Ascending aorta (tissue), 2 donors: ENCODE measurements around the gene LRRC27. TPM values are rescaled to one million over a fixed set of nuclear protein-coding genes. Genes with fewer than 3 reads are reported as not detected.

Source experiments
- DNase-seq, 2 donors: peaks; one replicate each; pipeline ENCODE4 v3.0.0-alpha.2; 2019; ENCODE audit warnings: low spot score in 2 of 2
- H3K27ac ChIP-seq, 2 donors: fragments of 200-600 bp; sonication (generic); one replicate each; pipeline ENCODE4 v1.5.1; 2016 to 2017; ENCODE audit warnings: mild to moderate bottlenecking in 1 of 2
- H3K27me3 ChIP-seq: fragments of 200-600 bp; sonication (generic); one replicate; pipeline ENCODE4 v1.5.1; 2017
- H3K36me3 ChIP-seq, 2 donors: fragments of 200-600 bp; sonication (generic); one replicate each; pipeline ENCODE4 v1.5.1; 2016
- H3K4me1 ChIP-seq, 2 donors: fragments of 200-600 bp; sonication (generic); one replicate each; pipeline ENCODE4 v1.5.1; 2016 to 2017; ENCODE audit warnings: mild to moderate bottlenecking in 1 of 2
- H3K4me3 ChIP-seq, 2 donors: fragments of 200-600 bp; sonication (generic); one replicate each; pipeline ENCODE4 v1.5.1; 2016 to 2017; ENCODE audit warnings: mild to moderate bottlenecking in 1 of 2
- H3K9me3 ChIP-seq, 2 donors: fragments of 200-600 bp; sonication (generic); one replicate each; pipeline ENCODE4 v1.5.1; 2016
- intact Hi-C: fragments of 100-400 bp; cut with DNase I; formaldehyde crosslinking; loops from one replicate; pipeline ENCODE4 v1.15.1; 2023
- total RNA-seq: library from RNA; depleted of rRNA; stranded (reverse); fragments of >200 nt; gene quantifications from one replicate; pipeline ENCODE4 v1.1.0, GENCODE V29; 2016
- TF ChIP-seq, protein P1 (sequence below), 3 experiments: fragments of 200-600 bp in 2 of 3; fragments of 450-650 bp in 1 of 3; sonication (generic) in 2 of 3; IDR thresholded peaks; one replicate each; pipeline ENCODE4 v1.5.1; 2016 to 2019; ENCODE audit warnings: antibody characterized with exemption in 3 of 3, mild to moderate bottlenecking in 1 of 3, moderate library complexity in 1 of 3

Gene LRRC27
- total RNA-seq, 1 donor from 2014 or later = 2.0 TPM

DNA sequence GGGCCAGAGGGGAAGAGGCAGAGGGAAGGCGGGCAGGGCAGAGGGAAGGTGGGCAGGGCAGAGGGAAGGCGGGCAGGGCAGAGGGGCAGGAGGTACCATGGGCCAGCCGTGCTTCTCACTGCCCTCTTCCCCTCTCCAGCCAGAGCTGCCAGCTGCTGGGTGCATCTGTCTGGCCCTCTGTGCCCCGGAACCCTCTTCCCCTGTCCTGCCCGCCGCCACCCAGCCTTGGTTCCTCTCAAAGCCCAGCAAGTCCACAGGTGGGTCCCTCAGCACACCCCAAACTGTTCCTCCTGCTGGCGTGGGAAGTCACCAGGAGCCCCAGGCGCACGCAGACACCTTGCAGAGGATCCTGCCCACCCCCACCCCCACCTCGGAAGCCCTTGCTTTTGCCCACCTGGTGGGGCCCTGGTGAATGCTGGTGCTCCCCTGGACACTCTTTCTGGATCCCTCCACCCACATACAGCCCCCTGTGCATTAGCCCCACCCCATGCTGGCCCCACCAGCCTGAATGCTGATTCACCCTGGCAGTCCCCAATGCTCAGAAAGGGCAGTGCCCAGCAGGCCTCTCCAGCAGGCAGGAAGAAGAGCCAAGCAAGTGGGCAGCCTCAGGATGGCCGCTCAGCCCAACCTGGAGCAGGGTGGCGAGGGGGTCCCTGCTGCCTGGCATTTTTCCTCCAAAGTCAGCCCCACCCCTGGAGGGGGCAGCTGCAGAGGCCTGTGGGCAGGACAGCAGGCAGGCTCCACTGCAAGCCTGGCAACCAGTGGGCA lies 63.1 kb downstream of the LRRC27 start:
- TF ChIP-seq, protein P1, sequence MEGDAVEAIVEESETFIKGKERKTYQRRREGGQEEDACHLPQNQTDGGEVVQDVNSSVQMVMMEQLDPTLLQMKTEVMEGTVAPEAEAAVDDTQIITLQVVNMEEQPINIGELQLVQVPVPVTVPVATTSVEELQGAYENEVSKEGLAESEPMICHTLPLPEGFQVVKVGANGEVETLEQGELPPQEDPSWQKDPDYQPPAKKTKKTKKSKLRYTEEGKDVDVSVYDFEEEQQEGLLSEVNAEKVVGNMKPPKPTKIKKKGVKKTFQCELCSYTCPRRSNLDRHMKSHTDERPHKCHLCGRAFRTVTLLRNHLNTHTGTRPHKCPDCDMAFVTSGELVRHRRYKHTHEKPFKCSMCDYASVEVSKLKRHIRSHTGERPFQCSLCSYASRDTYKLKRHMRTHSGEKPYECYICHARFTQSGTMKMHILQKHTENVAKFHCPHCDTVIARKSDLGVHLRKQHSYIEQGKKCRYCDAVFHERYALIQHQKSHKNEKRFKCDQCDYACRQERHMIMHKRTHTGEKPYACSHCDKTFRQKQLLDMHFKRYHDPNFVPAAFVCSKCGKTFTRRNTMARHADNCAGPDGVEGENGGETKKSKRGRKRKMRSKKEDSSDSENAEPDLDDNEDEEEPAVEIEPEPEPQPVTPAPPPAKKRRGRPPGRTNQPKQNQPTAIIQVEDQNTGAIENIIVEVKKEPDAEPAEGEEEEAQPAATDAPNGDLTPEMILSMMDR (IDR thresholded peaks at IDR 0.05) = no peak
- Histone ChIP-seq H3K27ac (peak overlapping the region; percentile 91 to 95), H3K4me1 (peaks cover 3 to 23% of the 10 kb centered on the region in 2 donors), H3K36me3 (no peaks in the 10 kb centered on the region), H3K9me3 (no peaks in the 10 kb centered on the region), H3K27me3 (no peaks in the 10 kb centered on the region), H3K4me3 (no peak overlapping the region)
- intact Hi-C loops = loop anchor here (5.0 kb wide), 2 partner anchors 63 to 142 kb away; partner anchors contain the start of genes INPP5A and LRRC27
- peak in 1 of 2 donors; percentile 69 for DNase-seq

DNA sequence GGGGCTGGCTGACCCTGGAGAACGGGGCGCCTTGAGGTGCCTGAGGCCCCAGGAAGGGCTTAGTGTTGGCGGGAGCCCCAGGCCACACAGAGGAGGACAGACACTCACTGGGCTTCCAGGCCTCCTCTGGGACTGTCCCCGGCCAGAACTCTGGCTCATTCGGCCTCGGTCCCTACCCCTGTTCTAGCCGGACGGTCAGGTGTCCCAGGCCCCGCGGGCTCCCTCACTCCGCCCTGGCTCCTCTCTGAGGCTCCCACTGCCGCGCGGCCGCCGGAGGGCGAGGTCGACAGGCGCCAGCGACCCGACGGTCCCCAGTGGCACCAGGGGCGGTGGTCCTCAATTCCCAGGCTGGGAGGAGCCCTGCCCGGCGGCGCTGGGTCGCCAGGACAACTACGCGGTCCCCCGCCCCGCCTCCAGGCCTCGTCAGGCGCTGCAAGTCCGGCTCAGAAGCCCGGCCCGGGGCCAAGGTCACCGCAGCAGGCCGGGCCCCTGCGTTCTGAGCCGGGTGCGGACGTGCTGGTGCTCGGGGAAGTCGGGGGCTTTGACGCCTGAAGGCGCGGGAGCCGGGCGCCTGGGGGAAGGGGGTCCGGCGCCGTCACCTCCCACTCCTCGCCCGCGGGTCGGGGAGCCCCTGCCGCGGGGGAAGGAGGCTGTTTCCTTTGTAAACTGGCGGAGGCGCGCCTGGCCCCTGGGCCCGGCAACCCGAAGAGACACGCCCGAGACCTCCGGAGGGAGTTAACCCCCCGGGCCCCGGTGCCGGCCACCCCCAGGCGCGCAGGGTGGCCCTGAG lies 63.9 kb downstream of the LRRC27 start:
- peak overlapping the region; percentile 74 to 90 for H3K4me3 ChIP-seq
- H3K4me1 ChIP-seq = peaks cover 3 to 26% of the 10 kb centered on the region in 2 donors
- TF ChIP-seq, protein P1 (IDR thresholded peaks at IDR 0.05) = no peak
- DNase-seq = peak in 1 of 2 donors; percentile 84
- intact Hi-C loops = loop anchor here (2.0 to 5.0 kb wide), 4 partner anchors 57 to 239 kb away; partner anchors contain the start of genes INPP5A and LRRC27
- no peaks in the 10 kb centered on the region for H3K9me3 ChIP-seq
- H3K27me3 ChIP-seq = no peaks in the 10 kb centered on the region
- peak overlapping the region; percentile 91 to 95 for H3K27ac ChIP-seq
- no peaks in the 10 kb centered on the region for H3K36me3 ChIP-seq

DNA sequence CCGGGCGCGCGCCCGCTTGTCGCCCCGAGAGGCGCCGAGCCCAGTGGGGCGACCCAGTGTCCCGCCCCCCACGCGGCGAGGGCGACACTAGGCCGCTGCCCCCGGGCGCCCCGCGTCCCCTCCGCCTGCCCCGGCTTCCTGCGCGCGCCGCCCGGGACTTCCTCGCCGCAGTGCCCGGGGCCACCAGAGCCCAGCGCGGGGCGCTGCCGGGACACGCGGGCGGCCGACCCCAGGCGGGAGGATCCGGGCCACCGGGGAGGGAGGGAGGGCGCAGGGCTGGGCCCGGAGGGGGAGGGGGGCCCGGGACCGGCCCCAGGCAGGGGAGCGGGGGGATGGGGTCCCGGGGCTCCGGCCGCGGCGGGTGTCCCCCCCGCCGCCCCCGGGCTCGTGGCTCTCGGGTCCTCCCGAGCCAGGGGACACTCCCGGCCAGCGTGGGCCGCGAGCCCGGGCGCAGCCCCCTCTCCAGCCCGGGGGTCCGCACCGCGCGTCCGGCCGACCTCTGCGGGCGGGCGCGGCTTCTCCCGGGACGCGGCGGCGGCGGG lies 64.6 kb downstream of the LRRC27 start:
- no peaks in the 10 kb centered on the region for H3K36me3 ChIP-seq
- H3K4me3 ChIP-seq = peak overlapping the region; percentile 74 to 90
- H3K9me3 ChIP-seq = no peaks in the 10 kb centered on the region
- peak overlapping the region; percentile 91 to 95 for H3K27ac ChIP-seq
- H3K4me1 ChIP-seq = peaks cover 3 to 26% of the 10 kb centered on the region in 2 donors
- intact Hi-C loops = loop anchor here (1.0 to 5.0 kb wide), 6 partner anchors 25 to 496 kb away; partner anchors contain the start of genes INPP5A and LRRC27
- TF ChIP-seq, protein P1 (IDR thresholded peaks at IDR 0.05) = peak; percentile 13 to 53 (median 32)
- H3K27me3 ChIP-seq = no peaks in the 10 kb centered on the region
- peak in 1 of 2 donors; percentile 81 for DNase-seq

DNA sequence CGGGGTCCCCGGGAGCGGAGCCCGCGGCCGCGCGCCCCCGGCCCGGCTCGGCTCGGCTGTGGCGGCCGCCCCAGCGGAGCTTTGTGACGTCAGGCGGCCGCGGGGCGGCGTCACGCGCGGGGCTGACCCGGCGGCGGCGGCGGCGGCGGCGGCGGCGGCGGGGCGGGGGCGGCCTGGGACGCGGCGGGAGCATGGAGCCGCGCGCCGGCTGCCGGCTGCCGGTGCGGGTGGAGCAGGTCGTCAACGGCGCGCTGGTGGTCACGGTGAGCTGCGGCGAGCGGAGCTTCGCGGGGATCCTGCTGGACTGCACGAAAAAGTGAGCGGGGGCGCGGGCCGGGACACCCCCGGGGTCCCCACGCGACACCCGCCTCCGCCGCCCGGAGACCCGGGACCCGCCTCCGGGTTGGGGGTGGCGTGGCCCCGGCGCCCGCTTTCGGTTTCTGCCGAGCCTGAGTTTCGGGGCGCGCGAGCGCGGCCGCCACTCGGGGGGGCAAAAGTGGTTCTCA lies 65.1 kb downstream of the LRRC27 start, which contains the start of gene PWWP2B:
PWWP2B (plus strand) TSS at position 165 of the 506 bp plus-strand sequence; CDS start at position 192, 27 bp downstream.
- H3K27me3 ChIP-seq = no peaks in the 10 kb centered on the region
- intact Hi-C loops = loop anchor here (1.0 to 5.0 kb wide), 6 partner anchors 24 to 497 kb away; partner anchors contain the start of genes INPP5A and LRRC27
- H3K4me3 ChIP-seq = peak within 1 kb of the TSS; percentile 90 to 99
- H3K4me1 ChIP-seq = peaks cover 3 to 26% of the 10 kb centered on the region in 2 donors
- H3K9me3 ChIP-seq = no peaks in the 10 kb centered on the region
- TF ChIP-seq, protein P1 (IDR thresholded peaks at IDR 0.05) = no peak
- DNase-seq = no peak
- peak within 1 kb of the TSS; percentile 91 to 95 for H3K27ac ChIP-seq
- H3K36me3 ChIP-seq = no peaks in the 10 kb centered on the region
